ENCODE data around the gene MAGI2.

Gene MAGI2

GRCh38 chr7:78172933-78173591 is 1280.4 kb downstream of the MAGI2 start:
- TF ChIP-seq, protein P1, sequence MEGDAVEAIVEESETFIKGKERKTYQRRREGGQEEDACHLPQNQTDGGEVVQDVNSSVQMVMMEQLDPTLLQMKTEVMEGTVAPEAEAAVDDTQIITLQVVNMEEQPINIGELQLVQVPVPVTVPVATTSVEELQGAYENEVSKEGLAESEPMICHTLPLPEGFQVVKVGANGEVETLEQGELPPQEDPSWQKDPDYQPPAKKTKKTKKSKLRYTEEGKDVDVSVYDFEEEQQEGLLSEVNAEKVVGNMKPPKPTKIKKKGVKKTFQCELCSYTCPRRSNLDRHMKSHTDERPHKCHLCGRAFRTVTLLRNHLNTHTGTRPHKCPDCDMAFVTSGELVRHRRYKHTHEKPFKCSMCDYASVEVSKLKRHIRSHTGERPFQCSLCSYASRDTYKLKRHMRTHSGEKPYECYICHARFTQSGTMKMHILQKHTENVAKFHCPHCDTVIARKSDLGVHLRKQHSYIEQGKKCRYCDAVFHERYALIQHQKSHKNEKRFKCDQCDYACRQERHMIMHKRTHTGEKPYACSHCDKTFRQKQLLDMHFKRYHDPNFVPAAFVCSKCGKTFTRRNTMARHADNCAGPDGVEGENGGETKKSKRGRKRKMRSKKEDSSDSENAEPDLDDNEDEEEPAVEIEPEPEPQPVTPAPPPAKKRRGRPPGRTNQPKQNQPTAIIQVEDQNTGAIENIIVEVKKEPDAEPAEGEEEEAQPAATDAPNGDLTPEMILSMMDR (IDR thresholded peaks at IDR 0.05; ENCODE audit: poor library complexity, severe bottlenecking): no peak
- ATAC-seq (ENCODE audit: low read depth): no peak
- peaks cover 6% of the 10 kb centered on the region for H3K27me3 ChIP-seq (ENCODE audit: insufficient read depth, poor library complexity, severe bottlenecking)

GRCh38 chr7:78172267-78172757 is 1281.2 kb downstream of the MAGI2 start:
- DNase-seq (ENCODE audit: low spot score): no peak
- ATAC-seq (ENCODE audit: low read depth): no peak
- TF ChIP-seq, protein P1 (IDR thresholded peaks at IDR 0.05; ENCODE audit: poor library complexity, severe bottlenecking): no peak
- no peaks in the 10 kb centered on the region for H3K9me3 ChIP-seq (ENCODE audit: severe bottlenecking)
- H3K36me3 ChIP-seq (ENCODE audit: low read depth): no peaks in the 10 kb centered on the region
- no peak overlapping the region for H3K27ac ChIP-seq (ENCODE audit: poor library complexity, severe bottlenecking)
- H3K4me3 ChIP-seq (ENCODE audit: severe bottlenecking): no peak overlapping the region
- H3K4me1 ChIP-seq (ENCODE audit: insufficient read depth, poor library complexity, severe bottlenecking): no peaks in the 10 kb centered on the region
- peaks cover 6% of the 10 kb centered on the region for H3K27me3 ChIP-seq (ENCODE audit: insufficient read depth, poor library complexity, severe bottlenecking)

More at GRCh38 chr7:78172933-78173591, 1280.4 kb downstream of the MAGI2 start:
- Histone ChIP-seq H3K27ac (ENCODE audit: poor library complexity, severe bottlenecking) (no peak overlapping the region), H3K9me3 (ENCODE audit: severe bottlenecking) (no peaks in the 10 kb centered on the region), H3K4me1 (ENCODE audit: insufficient read depth, poor library complexity, severe bottlenecking) (no peaks in the 10 kb centered on the region), H3K36me3 (ENCODE audit: low read depth) (no peaks in the 10 kb centered on the region), H3K4me3 (ENCODE audit: severe bottlenecking) (no peak overlapping the region)
- no peak for DNase-seq (ENCODE audit: low spot score)

GRCh38 chr7:78171398-78171797 is 1282.1 kb downstream of the MAGI2 start:
- DNase-seq (ENCODE audit: low spot score) (no peak), ATAC-seq (ENCODE audit: low read depth) (no peak)
- H3K4me3 ChIP-seq (ENCODE audit: severe bottlenecking): no peak overlapping the region
- H3K9me3 ChIP-seq (ENCODE audit: severe bottlenecking): no peaks in the 10 kb centered on the region
- H3K4me1 ChIP-seq (ENCODE audit: insufficient read depth, poor library complexity, severe bottlenecking): no peaks in the 10 kb centered on the region
- TF ChIP-seq, protein P1 (IDR thresholded peaks at IDR 0.05; ENCODE audit: poor library complexity, severe bottlenecking): no peak
- no peak overlapping the region for H3K27ac ChIP-seq (ENCODE audit: poor library complexity, severe bottlenecking)
- no peaks in the 10 kb centered on the region for H3K36me3 ChIP-seq (ENCODE audit: low read depth)
- H3K27me3 ChIP-seq (ENCODE audit: insufficient read depth, poor library complexity, severe bottlenecking): peaks cover 6% of the 10 kb centered on the region

DNA sequence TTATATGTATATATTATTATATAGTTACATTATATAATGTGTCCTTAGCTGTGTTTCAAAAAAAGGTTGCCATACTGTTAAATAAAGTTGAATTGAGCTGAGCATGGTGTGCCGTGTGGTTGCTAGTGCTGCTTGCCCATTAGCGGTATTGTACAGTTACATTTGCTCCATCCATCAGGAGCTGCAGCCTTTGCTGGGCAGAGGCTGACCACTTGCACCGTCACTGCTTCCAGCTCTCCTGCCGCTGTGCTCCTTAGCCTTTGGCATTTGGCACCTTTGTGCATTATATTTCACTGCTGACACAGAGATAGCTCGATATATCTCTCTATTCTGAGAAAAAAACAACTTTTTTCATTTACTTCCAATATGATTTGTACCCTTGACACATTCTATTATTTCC is 1282.7 kb downstream of the MAGI2 start:
- TF ChIP-seq, protein P1 (IDR thresholded peaks at IDR 0.05; ENCODE audit: poor library complexity, severe bottlenecking): no peak
- no peak overlapping the region for H3K27ac ChIP-seq (ENCODE audit: poor library complexity, severe bottlenecking)
- DNase-seq (ENCODE audit: low spot score) (no peak), ATAC-seq (ENCODE audit: low read depth) (no peak)
- H3K27me3 ChIP-seq (ENCODE audit: insufficient read depth, poor library complexity, severe bottlenecking): peaks cover 6% of the 10 kb centered on the region
- H3K36me3 ChIP-seq (ENCODE audit: low read depth): no peaks in the 10 kb centered on the region
- H3K4me1 ChIP-seq (ENCODE audit: insufficient read depth, poor library complexity, severe bottlenecking): no peaks in the 10 kb centered on the region
- no peak overlapping the region for H3K4me3 ChIP-seq (ENCODE audit: severe bottlenecking)
- H3K9me3 ChIP-seq (ENCODE audit: severe bottlenecking): no peaks in the 10 kb centered on the region

DNA sequence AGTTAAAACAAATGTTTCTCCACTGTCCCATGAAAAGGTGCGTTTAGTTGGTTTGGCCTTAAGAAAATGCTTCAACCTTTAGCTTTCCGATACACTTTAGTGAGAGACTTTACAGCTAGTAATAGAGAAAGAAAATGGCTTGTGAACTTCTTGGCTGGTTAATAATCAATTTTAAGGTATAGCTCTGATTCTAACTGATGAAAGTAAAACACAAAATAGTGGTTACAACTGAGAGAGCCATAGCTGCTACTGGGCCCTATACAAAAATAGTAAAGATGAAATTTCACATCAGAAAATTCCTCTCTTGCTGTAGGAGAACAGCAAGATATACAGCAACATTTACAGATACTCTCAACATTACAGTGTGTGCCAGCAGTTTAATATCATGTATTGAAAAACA is 1283.5 kb downstream of the MAGI2 start:
- Histone ChIP-seq H3K27ac (ENCODE audit: poor library complexity, severe bottlenecking) (no peak overlapping the region), H3K4me3 (ENCODE audit: severe bottlenecking) (no peak overlapping the region), H3K4me1 (ENCODE audit: insufficient read depth, poor library complexity, severe bottlenecking) (no peaks in the 10 kb centered on the region), H3K9me3 (ENCODE audit: severe bottlenecking) (no peaks in the 10 kb centered on the region), H3K36me3 (ENCODE audit: low read depth) (no peaks in the 10 kb centered on the region), H3K27me3 (ENCODE audit: insufficient read depth, poor library complexity, severe bottlenecking) (peaks cover 6% of the 10 kb centered on the region)
- DNase-seq (ENCODE audit: low spot score): no peak
- TF ChIP-seq, protein P1 (IDR thresholded peaks at IDR 0.05; ENCODE audit: poor library complexity, severe bottlenecking): no peak
- ATAC-seq (ENCODE audit: low read depth): no peak
